H9 (cell line): ENCODE data around the gene CARM1. TPM values are rescaled to one million over a fixed set of nuclear protein-coding genes. Genes with fewer than 3 reads are reported as not detected.

Source experiments
- DNase-seq: peaks from one replicate; pipeline ENCODE4 v3.0.0-alpha.2; 2017
- H2AFZ ChIP-seq: one replicate; pipeline ENCODE4 v1.6.1; 2013; ENCODE audit warnings: mild to moderate bottlenecking, low read length, control low read depth, moderate library complexity
- H2AK5ac ChIP-seq: 2 replicates; pipeline ENCODE4 v1.6.1; 2013; ENCODE audit warnings: low read length, control low read depth, mixed read lengths; ENCODE audit not compliant: insufficient read length
- H2BK120ac ChIP-seq: one replicate; pipeline ENCODE4 v1.6.1; 2013; ENCODE audit warnings: low read depth, mild to moderate bottlenecking, low read length, control low read depth, inconsistent platforms; ENCODE audit not compliant: poor library complexity, severe bottlenecking
- H2BK12ac ChIP-seq: 2 replicates; pipeline ENCODE4 v1.6.1; 2013; ENCODE audit warnings: low read length, control low read depth, mixed read lengths, low read depth; ENCODE audit not compliant: insufficient read length
- H2BK15ac ChIP-seq: 2 replicates; pipeline ENCODE4 v1.6.1; 2013; ENCODE audit warnings: low read depth, low read length, control low read depth
- H2BK20ac ChIP-seq: one replicate; pipeline ENCODE4 v1.6.1; 2013; ENCODE audit warnings: low read depth, mild to moderate bottlenecking, low read length, control low read depth, inconsistent platforms; ENCODE audit not compliant: poor library complexity, severe bottlenecking
- H2BK5ac ChIP-seq: 2 replicates; pipeline ENCODE4 v1.6.1; 2013; ENCODE audit warnings: low read length, control low read depth, mixed read lengths; ENCODE audit not compliant: insufficient read length
- H3K14ac ChIP-seq: 2 replicates; pipeline ENCODE4 v1.6.1; 2013; ENCODE audit warnings: low read length, control low read depth; ENCODE audit not compliant: insufficient read depth
- H3K18ac ChIP-seq: 2 replicates; pipeline ENCODE4 v1.6.1; 2013; ENCODE audit warnings: low read depth, mild to moderate bottlenecking, mixed read lengths, low read length, control low read depth; ENCODE audit not compliant: insufficient read length
- H3K23ac ChIP-seq: 2 replicates; pipeline ENCODE4 v1.6.1; 2013; ENCODE audit warnings: low read length, control low read depth, mixed read lengths, low read depth; ENCODE audit not compliant: insufficient read length
- H3K23me2 ChIP-seq: 2 replicates; pipeline ENCODE4 v1.6.1; 2013; ENCODE audit warnings: low read depth, mild to moderate bottlenecking, mixed read lengths, low read length, control low read depth; ENCODE audit not compliant: insufficient read length, poor library complexity, severe bottlenecking
- H3K27ac ChIP-seq: 2 replicates; pipeline ENCODE4 v1.5.1; 2013; ENCODE audit warnings: low read length, control low read depth, mixed read lengths, low read depth; ENCODE audit not compliant: insufficient read length
- H3K27me3 ChIP-seq: 2 replicates; pipeline ENCODE4 v1.6.1; 2013; ENCODE audit warnings: low read length, control low read depth, inconsistent platforms; ENCODE audit not compliant: insufficient read depth
- H3K4ac ChIP-seq: 2 replicates; pipeline ENCODE4 v1.6.1; 2013; ENCODE audit warnings: low read depth, mild to moderate bottlenecking, control low read depth, inconsistent platforms, low read length, moderate library complexity
- H3K4me1 ChIP-seq: 2 replicates; pipeline ENCODE4 v1.6.1; 2013; ENCODE audit warnings: low read length, control low read depth, inconsistent platforms; ENCODE audit not compliant: insufficient read depth
- H3K4me2 ChIP-seq: 2 replicates; pipeline ENCODE4 v1.6.1; 2013; ENCODE audit warnings: low read length, control low read depth, mixed read lengths; ENCODE audit not compliant: insufficient read length, insufficient read depth
- H3K56ac ChIP-seq: 2 replicates; pipeline ENCODE4 v1.6.1; 2013; ENCODE audit warnings: low read depth, mild to moderate bottlenecking, mixed read lengths, low read length, control low read depth; ENCODE audit not compliant: insufficient read length
- H3K79me1 ChIP-seq: 2 replicates; pipeline ENCODE4 v1.6.1; 2013; ENCODE audit warnings: low read depth, mild to moderate bottlenecking, moderate library complexity, low read length, control low read depth, inconsistent platforms; ENCODE audit not compliant: insufficient read depth, poor library complexity, severe bottlenecking
- H3K79me2 ChIP-seq: 2 replicates; pipeline ENCODE4 v1.6.1; 2013; ENCODE audit warnings: low read length, control low read depth, inconsistent platforms; ENCODE audit not compliant: insufficient read depth
- H3K9ac ChIP-seq: 2 replicates; pipeline ENCODE4 v1.6.1; 2013; ENCODE audit warnings: low read length, control low read depth, mixed read lengths; ENCODE audit not compliant: insufficient read length; ENCODE audit errors: extremely low read depth
- H3K9me3 ChIP-seq: one replicate; pipeline ENCODE4 v1.6.1; 2013; ENCODE audit warnings: low read depth, low read length, inconsistent platforms; ENCODE audit not compliant: control insufficient read depth
- H3T11ph ChIP-seq: one replicate; pipeline ENCODE4 v1.6.1; 2013; ENCODE audit warnings: mild to moderate bottlenecking, low read length, control low read depth, inconsistent platforms
- H4K20me1 ChIP-seq: one replicate; pipeline ENCODE4 v1.6.1; 2013; ENCODE audit not compliant: control insufficient read depth, insufficient read length, insufficient read depth
- H4K5ac ChIP-seq: 2 replicates; pipeline ENCODE4 v1.6.1; 2013; ENCODE audit warnings: low read depth, mild to moderate bottlenecking, mixed read lengths, low read length, control low read depth; ENCODE audit not compliant: insufficient read length
- H4K8ac ChIP-seq: replicated peaks from 2 replicates; pipeline ENCODE4 v1.6.1; 2013; ENCODE audit warnings: low read length, control low read depth, mixed read lengths, low read depth; ENCODE audit not compliant: insufficient read length
- H4K91ac ChIP-seq: 2 replicates; pipeline ENCODE4 v1.6.1; 2013; ENCODE audit warnings: low read depth, mild to moderate bottlenecking, moderate library complexity, mixed read lengths, low read length, control low read depth; ENCODE audit not compliant: insufficient read length
- H3K27ac Mint-ChIP-seq, 3 experiments: 2 replicates in 2 of 3; 3 replicates in 1 of 3; pipeline ENCODE4 v1.8.0; 2020 to 2021; ENCODE audit warnings: mixed read lengths in 3 of 3, mild to moderate bottlenecking in 1 of 3, moderate library complexity in 1 of 3
- H3K27me3 Mint-ChIP-seq: 2 replicates; pipeline ENCODE4 v1.8.0; 2021; ENCODE audit warnings: low read depth, mild to moderate bottlenecking, moderate library complexity, mixed read lengths
- H3K36me3 Mint-ChIP-seq, 3 experiments: 2 replicates in 2 of 3; 3 replicates in 1 of 3; pipeline ENCODE4 v1.8.0; 2020 to 2021; ENCODE audit warnings: low read depth in 3 of 3, mixed read lengths in 3 of 3; ENCODE audit not compliant: insufficient read depth in 1 of 3
- H3K4me1 Mint-ChIP-seq, 2 experiments: 2 replicates each; pipeline ENCODE4 v1.8.0; 2020; ENCODE audit warnings: mixed read lengths in 2 of 2
- H3K4me3 Mint-ChIP-seq, 2 experiments: 2 replicates in 1 of 2; 3 replicates in 1 of 2; pipeline ENCODE4 v1.8.0; 2020 to 2021; ENCODE audit warnings: mild to moderate bottlenecking in 2 of 2, mixed read lengths in 2 of 2, moderate library complexity in 1 of 2
- H3K9me3 Mint-ChIP-seq, 2 experiments: 2 replicates in 1 of 2; 3 replicates in 1 of 2; pipeline ENCODE4 v1.8.0; 2020; ENCODE audit warnings: mild to moderate bottlenecking in 2 of 2, mixed read lengths in 2 of 2, moderate library complexity in 1 of 2
- CTCF ChIP-seq: fragments of 200-600 bp; sonication (generic); conservative IDR thresholded peaks from 3 replicates; pipeline ENCODE4 v1.8.0; 2021; ENCODE audit warnings: antibody characterized with exemption, mild to moderate bottlenecking
- WGBS: extraction: QIAGEN DNeasy Blood & Tissue Kit; methylation state at CpG from one replicate; pipeline ENCODE4 v1.1.7; 2013; ENCODE audit warnings: missing lambda C conversion rate, low lambda C conversion rate, mixed read lengths; ENCODE audit not compliant: insufficient read length; ENCODE audit errors: extremely low coverage; 5-methylcytosine and 5-hydroxymethylcytosine counted together
- total RNA-seq: library from RNA; stranded (reverse); gene quantifications from 2 replicates; pipeline ENCODE4 v1.2.1, GENCODE V29; 2021

The CARM1 gene
- total RNA-seq, 1 experiment from 2014 or later: 111 TPM

- H3K56ac ChIP-seq: no peak overlapping the region
- no peaks in the 10 kb centered on the region for H3K27me3 ChIP-seq
- H2BK20ac ChIP-seq: no peak overlapping the region
- no peaks in the 10 kb centered on the region for H3K4me1 Mint-ChIP-seq
- H3K9ac ChIP-seq: no peak overlapping the region
- H3K4me3 Mint-ChIP-seq: no peak overlapping the region
- no peak overlapping the region for H3K4ac ChIP-seq
- H3K27ac ChIP-seq: no peak overlapping the region
- no peak for DNase-seq
- no peaks in the 10 kb centered on the region for H3K4me1 ChIP-seq
- H3K79me2 ChIP-seq: no peaks in the 10 kb centered on the region
- no peak overlapping the region for H2BK120ac ChIP-seq
- no peaks in the 10 kb centered on the region for H3K9me3 Mint-ChIP-seq
- H2BK5ac ChIP-seq: no peak overlapping the region
- peaks cover 2% of the 10 kb centered on the region; the same call in 1 of the 2 replicates for H3K27me3 Mint-ChIP-seq
- peak overlapping the region in 1 of 3 experiments; percentile 92; a peak in 2 of 7 replicates for H3K27ac Mint-ChIP-seq
- H3K23ac ChIP-seq: no peak overlapping the region
- no peak overlapping the region for H4K5ac ChIP-seq
- H3T11ph ChIP-seq: no peak overlapping the region
- H3K14ac ChIP-seq: no peak overlapping the region
- no CpG with 5 or more reads among the region's 43 CpGs for WGBS
- H2AK5ac ChIP-seq: no peak overlapping the region
- no peaks in the 10 kb centered on the region for H3K23me2 ChIP-seq
- no peak overlapping the region for H3K18ac ChIP-seq
- no peak overlapping the region for H2BK15ac ChIP-seq
- no peak overlapping the region for H2BK12ac ChIP-seq
- H4K8ac ChIP-seq: no peak overlapping the region
- TF ChIP-seq CTCF: no peak
- H4K20me1 ChIP-seq: no peaks in the 10 kb centered on the region
- no peak overlapping the region for H4K91ac ChIP-seq
- no peaks in the 10 kb centered on the region for H3K79me1 ChIP-seq
- H3K36me3 Mint-ChIP-seq: peaks cover 9 to 65% (median 57%) of the 10 kb centered on the region in 3 experiments; a peak in 6 of 7 replicates
- no peak overlapping the region for H3K4me2 ChIP-seq
- H3K9me3 ChIP-seq: no peaks in the 10 kb centered on the region
- no peak overlapping the region for H2AFZ ChIP-seq
These were observed 50.0 kb downstream of the CARM1 start for GRCh38 chr19:10921199-10921909.
